Gastrocnemius medialis (tissue), 4 donors: ENCODE results near the gene FMN2.

ENCODE experiments used
- CTCF ChIP-seq, 5 experiments: fragments of 450-650 bp in 3 of 5; fragments of 200-600 bp in 2 of 5; sonication (generic) in 2 of 5; IDR thresholded peaks in 4 of 5; conservative IDR thresholded peaks in 1 of 5; 1 replicate in 4 of 5; 2 replicates in 1 of 5; pipeline ENCODE4 v1.5.1; 2016 to 2019; ENCODE audit warnings: antibody characterized with exemption in 5 of 5, mild to moderate bottlenecking in 3 of 5, moderate library complexity in 3 of 5
- POLR2A ChIP-seq, 2 donors: fragments of 450-650 bp; IDR thresholded peaks; one replicate each; pipeline ENCODE4 v1.6.1; 2017; ENCODE audit warnings: antibody characterized with exemption in 2 of 2, mild to moderate bottlenecking in 2 of 2, moderate library complexity in 2 of 2

GRCh38 chr1:240500647-240501046 lies 409.0 kb downstream of the FMN2 start:
- TF ChIP-seq POLR2A (IDR thresholded peaks at IDR 0.05) (no peak), CTCF (IDR thresholded peaks at IDR 0.05 in 4 of 5, conservative IDR thresholded peaks at IDR 0.05 in 1 of 5) (no peak)
